Renal pelvis (tissue), 4 donors: ENCODE data around the gene BSCL2. TPM values are rescaled to one million over a fixed set of nuclear protein-coding genes. Genes with fewer than 3 reads are reported as not detected.
"Not testable (repeated sequence)": the region's sequence is repeated elsewhere in the genome, so short reads cannot be mapped to it uniquely, and the experiment has no call there.

Experiments
- DNase-seq: peaks from one replicate; pipeline ENCODE4 v3.0.0-alpha.2; 2013
- polyA plus RNA-seq, 3 donors: library from polyadenylated mRNA; unstranded; fragments of 120-200 nt; gene quantifications; one replicate each; pipeline ENCODE4 v1.2.1, GENCODE V29; 2013; ENCODE audit not compliant: insufficient read length in 3 of 3

The BSCL2 gene
- polyA plus RNA-seq, 3 donors, result 65.7 to 72.7 (median 68.1) TPM

DNA sequence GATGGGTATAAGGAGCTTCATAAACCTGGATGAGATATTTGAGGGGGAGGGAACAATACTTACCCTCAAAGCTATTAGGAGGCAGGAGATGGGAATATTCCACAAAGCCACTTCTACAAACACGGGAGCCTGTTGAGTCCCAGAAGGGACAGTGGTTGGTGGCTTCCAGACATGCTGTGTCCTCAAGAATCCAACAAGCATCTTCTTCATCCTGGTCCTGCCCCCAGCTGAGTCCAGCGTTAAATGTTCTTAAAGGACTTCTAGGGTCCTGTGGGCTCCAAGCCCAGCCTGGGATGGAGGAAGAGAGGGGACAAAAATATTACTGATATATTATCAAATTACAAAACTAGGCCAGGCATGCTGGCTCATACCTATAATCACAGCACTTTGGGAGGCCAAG is 39.8 kb downstream of the BSCL2 start:
- DNase-seq, result no peak

DNA sequence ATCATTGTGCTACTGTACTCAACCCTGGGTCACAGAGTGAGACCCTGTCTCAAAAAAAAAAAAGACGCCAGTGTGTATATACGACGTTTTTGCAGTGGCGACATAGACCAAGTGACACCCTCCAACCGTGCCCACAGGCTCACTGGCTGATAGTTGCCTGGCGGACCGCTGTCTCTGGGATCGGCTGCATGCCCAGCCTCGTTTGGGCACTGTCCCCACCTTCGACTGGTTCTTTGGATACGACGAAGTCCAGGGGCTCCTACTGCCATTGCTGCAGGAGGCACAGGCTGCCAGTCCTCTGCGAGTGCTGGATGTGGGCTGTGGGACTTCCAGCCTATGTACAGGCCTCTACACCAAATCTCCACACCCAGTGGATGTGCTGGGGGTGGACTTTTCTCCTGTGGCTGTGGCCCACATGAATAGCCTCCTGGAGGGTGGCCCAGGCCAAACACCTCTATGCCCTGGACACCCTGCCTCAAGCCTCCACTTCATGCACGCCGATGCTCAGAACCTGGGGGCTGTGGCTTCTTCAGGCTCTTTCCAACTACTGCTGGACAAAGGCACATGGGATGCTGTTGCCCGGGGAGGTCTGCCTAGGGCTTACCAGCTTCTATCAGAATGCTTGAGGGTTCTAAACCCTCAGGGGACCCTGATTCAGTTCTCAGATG is 40.8 kb downstream of the BSCL2 start:
- DNase-seq, result no peak

DNA sequence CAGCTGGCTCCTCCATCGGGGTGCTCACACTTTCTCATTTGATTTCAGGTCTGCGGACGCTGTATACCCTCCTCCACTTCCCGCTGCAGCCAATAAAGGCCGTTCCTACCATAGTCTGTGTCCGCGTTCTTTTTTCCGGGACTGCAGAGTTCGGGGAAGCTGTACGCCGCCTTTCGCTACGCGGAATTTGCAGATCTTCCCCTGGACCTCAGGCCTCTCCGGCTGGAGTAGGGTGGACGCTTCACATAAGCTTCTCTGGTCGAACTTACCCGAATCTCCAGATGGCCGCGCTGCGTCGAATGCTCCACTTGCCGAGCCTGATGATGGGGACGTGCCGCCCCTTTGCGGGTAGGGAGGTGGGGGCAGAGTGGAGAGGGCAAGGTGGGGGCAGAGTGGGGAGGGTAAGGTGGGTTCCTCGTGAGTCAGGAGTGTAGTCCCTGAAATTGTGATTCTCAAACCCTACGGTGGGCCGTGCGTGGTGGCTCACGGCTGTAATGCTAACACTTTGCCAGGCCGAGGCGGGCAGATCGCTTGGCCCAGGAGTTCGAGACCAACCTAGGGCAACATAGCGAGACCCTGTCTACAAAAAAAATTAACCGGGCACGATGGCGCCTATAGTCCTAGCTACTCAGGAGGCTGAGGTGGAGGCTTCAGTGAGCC is 41.5 kb downstream of the BSCL2 start:
- peak; percentile 70 for DNase-seq

DNA sequence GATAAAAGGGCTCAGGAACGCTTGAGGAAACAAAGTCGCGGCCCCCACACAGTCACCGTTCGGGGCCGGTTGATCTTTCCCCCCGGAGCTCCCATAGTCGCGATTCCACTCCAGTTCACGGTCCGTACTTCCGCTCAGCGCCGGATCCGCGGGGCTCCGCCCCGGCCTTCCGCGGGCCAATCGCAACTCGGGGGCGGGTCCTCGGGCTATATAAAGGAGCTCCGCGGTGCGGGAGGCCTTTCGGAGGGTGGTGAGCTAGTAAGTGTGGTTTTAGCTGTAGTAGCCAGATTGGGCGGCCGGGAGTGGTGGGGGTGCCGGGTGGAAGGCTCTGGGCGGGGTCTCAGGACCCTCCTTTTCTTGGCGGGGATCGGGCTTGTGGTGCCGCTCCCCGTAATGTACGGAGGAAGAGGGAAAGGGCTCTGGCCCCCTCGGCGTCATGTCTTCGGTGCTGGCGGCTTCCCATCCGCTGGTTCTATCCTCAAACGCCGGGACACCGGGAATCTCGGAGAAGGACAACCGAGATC is 42.1 kb downstream of the BSCL2 start, which contains the start of the genes C11orf98 and CSKMT:
Gene C11orf98, minus strand, starts transcription at position 136 of the 524 bp plus-strand sequence. Its CDS starts 41 bp downstream, at position 95.
Gene CSKMT, plus strand, starts transcription at position 238 of the 524 bp plus-strand sequence. CDS start 568 bp downstream, outside the sequence.
- peak; percentile 96 for DNase-seq

DNA sequence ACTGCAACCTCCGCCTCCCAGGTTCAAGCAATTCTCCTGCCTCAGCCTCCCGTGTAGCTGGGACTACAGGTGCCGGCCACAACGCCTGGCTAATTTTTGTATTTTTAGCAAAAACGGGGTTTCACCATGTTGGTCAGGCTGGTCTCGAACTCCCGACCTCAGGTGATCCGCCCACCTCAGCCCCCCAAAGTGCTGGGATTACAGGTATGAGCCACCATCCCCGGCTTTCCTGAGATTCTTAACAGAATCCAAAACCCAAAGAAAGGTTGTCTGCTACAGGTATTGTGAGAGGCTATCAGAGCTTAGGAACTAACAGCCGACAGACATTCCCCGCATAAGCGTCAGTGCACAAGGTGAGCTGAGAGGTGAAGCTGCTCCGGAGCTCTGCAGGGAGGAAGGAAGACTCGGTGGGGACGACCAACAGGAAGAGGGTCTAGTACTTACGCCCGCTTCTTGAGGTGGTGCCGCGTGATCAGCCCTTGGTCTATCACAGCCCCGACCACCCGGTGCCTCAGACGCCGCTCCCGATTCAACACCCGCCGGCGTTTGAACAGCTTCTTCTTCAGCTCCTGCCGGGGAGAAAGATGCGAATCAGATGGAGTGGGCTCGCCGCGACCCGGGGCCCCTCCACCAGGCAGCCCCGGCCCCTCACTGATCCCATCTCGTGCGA is 42.7 kb downstream of the BSCL2 start:
- DNase-seq, result peak; percentile 73

DNA sequence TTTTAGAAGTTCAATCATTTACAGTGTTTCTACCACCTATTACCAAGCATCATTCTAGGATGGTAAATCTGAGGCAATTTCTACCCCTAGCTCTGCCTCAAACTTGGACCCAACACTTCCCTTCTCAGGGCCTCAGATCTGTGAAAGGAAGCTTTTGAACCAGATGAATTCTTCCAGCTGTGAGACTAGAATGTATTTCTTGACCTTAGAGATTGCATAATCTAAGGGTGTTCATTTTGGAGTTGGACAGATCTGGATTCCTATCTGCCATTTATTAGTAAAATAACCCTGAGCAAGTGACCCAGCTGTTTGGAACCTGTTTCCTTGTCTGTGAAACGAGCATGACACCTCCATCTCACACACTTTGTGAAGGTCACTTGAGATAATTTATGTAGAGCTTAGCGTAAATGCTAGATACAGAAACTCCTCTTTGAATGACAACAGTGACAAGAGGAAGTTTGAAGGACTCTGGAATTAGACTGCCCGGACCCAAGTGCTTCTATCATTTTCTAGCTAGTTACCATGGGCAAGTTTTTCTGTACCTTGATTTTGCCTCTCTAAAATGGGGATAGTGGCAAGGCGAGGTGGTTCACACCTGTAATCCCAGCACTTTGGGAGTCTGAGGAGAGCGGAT is 50.3 kb downstream of the BSCL2 start:
- no peak for DNase-seq

DNA sequence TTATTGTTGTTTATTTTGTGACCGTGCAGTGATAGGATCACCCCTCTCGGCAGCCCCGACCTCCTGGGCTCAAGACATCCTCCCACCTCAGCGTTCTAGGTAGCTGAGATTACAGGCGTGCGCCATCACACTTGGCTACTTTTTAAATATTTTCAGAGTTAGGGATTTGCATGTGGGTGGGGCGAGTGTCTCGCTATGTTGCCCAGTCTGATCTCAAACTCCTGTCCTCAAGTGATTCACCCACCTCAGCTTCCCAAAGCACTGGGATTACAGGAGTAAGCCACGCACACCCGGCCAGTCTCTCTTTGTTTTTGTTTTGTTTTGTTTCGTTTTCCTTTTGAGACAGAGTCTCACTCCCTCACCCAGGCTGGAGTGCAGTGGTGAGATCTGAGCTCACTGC is 52.9 kb downstream of the BSCL2 start:
- DNase-seq, result no peak

DNA sequence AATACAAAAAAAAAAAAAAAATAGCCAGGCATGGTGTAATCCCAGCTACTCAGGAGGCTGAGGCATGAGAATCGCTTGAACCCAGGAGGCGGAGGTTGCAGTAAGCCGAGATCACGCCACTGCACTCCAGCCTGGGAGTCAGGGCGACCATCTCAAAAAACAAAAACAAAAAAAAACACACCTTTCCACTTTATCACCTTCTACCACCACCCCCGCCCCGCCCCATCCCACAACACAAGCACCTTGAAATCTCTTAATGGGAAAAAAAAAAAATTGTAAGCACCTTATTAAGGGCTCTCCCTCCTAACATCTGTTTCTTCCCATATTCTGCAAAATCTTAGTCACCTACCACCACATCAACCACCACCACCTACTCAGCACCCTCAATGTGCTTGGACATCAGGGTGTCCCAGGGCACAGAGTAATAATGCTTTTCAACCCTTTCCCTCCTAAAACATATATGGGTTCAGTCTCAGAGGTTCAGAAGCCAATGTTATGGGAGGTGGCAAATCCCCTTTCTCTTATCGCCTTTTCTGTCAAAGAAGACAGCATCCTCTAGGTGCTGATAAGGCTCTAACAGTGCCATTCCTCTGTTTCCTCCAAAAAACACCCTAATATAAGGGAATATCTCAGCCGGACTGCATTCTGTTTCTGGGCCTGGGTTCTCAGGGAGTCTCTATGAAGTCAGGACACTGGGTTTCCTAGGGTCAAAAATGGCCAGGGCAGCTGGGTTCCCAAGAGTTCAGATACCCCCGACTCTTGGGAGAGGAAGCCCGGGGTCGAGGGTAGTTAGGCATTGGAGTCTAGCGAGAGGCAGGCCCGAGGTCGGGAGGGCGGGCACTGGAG is 54.8 kb downstream of the BSCL2 start:
- no peak for DNase-seq

DNA sequence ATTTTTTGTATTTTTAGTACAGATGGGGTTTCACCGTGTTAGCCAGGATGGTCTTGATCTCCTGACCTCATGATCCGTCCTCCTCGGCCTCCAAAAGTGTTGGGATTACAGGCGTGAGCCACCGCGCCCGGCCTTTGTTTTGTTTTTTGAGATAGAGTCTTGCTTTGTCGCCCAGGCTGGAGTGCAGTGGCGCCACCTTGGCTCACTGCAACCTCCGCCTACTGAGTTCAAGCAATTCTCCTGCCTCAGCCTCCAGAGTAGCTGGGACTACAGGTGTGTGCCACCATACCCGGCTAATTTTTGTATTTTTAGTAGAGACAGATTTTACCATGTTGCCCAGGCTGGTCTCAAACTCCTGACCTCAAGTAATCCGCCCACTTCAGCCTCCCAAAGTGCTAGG is 56.9 kb downstream of the BSCL2 start:
- not testable (repeated sequence) for DNase-seq

DNA sequence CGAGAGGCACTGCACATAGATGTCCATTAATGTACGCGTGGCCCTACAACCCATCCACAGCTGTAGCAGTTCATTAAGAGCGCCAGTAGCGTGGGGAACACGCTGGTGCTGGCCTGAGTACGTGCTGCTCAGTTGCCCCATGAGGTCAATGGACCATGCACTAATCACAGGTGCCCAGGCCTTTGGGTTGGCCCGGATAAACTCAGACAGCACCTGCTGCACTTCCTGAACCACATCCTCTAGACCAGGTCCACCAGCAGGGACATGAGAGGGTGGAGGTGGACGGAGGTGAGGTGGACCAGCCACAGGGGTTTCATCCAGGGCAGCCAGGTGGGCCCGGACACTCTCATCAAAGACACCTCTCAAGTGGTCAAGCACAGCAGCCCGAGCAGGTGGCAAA is 57.7 kb downstream of the BSCL2 start:
- DNase-seq, result no peak

DNA sequence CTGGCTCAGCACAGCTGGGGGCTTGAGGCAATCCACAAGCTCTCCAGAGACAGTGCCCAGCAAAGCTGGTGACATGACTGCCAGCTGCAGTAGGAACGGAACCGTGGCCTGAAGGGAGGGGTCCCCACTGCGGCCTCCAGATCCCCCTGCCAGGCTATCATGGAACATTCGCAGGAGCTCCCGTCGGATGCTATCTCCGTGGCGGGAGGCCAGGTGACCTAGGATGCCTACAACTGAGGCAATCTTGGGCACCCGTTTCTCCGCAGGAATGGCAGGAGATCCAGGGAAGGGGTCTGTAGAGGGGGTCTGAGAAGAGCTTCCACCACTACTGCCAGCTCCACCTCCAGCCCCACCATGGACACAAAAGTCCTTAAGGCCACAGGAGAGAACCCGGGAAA is 58.3 kb downstream of the BSCL2 start:
- no peak for DNase-seq

DNA sequence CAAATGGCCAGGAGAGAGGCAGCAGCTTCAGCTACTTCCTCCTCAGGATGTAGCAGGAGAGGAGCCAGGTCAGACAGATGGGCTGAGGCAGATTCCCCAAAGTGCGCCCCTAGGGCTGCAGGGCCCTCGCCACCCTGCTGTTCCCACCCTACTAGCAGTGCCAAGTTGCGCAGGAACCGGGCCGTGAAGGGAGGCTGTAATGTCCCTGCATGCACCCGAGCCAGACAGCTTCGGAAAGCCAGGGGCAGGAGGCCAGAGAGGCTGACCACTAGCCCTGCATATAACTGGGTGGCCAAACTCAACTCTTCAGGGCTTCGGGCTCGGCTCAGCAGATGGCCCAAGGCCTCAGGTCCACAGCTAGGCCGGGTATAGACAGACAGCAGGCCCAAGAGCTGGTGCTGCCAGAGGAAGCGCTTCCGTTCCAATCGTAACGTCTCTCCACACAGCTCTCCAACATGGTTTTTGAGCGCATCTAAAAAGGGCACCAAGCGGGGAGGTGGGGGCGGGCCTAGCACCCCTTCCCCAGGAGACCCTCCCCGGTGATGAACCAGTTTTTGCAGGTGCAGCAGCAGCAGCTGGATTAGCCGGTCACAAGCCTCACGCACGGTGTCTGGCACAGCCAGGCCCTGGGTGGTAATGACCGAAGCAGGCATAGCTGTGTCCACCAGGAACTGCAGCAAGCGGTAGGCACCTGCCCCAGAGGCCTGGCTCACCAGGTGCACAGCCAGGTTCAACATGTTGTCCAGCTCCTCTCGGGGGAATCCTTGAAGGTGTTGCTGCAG is 58.8 kb downstream of the BSCL2 start:
- DNase-seq, result no peak

DNA sequence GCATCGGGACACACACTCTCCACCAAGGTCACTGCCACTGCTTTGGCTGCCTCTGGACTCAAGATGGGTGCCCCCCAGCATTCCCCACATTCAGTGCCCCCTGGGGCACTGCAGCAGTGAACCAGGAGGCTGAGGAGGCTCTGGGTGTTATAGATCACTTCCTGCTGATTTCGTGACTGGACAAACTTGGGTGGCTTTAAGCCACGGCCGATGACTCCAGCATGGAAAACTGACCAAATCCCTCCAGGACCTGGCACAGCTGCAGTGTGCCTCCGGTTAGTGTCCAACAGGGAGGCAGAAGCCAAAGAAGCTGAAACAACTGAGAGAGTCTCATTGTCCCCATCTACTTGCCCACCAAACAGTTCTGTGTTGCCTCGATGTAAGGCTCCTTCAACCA is 59.6 kb downstream of the BSCL2 start:
- no peak for DNase-seq

DNA sequence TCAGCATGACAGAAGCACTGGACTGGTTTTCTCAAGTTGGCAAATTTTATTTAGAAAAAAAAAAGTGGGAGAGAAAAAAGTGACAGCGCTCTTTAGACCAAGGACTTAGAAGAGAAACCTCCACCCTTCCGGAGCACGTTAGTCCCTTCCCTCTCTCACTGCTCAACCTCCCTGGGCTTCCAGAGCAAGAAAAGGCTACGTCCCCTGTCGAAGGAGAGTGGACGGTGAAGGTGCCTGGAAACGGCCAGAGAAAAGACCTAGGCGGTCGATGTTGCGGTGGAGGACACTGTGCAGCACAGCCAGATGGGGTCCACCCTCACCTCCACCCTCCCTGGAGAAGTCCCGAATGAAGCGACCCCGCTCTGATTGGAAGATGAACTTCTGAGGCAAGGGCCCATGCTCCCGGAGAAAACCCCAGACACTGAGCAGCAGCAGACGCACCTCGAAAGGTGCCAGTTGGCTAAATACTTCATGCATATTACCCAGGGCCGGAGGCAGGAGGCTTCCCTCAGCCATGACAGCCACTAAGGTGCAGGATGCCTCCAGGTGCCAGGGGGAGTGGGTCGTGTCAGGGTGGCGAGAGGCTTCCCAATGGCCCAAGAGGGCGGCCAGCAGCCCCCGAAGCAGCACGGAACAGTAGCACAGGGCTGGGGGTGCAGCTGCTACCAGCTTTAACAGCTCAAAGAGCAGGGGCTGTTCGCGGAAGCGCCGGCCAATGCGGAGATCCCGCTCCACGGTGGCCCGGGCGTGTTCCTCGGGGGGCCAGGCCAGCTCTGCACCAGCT is 60.2 kb downstream of the BSCL2 start:
- no peak for DNase-seq

DNA sequence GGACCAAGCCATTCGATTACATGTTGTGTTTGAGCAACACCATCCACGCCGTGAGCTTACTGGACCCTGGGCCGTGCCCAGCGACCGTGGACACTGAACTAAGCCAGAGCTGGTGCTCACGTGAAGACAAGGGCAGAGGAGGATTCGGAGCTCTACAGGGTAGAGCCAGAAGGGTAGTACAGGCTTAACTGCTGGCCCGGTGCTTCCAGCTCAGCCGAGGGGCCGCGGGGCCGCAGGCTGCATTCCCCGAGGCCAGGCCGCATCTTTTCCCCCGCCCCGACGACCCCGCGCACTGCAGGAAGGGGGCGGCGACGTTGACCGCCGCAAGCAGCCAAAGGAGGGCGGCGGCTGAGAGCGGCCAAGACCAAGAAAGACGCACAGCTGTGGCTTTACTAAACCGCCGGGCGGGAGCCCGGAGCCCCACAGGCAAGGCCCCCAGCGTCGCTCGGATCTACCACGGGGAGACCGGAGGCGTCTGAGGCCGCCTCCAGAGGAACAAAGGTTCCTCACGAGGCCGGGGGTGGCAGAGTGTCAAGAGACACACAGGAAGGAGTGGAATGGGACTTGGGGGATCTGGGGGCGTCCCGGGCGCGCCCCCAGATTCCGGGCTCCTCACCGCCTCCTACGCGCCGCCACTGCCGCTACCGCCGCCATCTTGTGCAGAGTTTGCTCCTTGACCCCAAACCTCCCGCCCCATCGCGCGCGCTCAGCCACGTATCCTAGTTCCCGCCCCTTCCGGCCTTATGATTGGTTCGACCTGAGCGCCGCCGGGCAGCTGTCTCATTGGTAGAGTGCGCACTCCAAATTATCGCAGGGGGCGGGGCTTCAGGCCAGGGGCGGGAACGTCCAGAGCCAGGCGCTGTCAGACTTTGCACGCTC is 61.0 kb downstream of the BSCL2 start, which contains the start of gene GANAB:
Gene GANAB, minus strand, starts transcription at position 668 of the 879 bp plus-strand sequence. Its CDS starts 14 bp downstream, at position 654.
- peak; percentile 99 for DNase-seq

DNA sequence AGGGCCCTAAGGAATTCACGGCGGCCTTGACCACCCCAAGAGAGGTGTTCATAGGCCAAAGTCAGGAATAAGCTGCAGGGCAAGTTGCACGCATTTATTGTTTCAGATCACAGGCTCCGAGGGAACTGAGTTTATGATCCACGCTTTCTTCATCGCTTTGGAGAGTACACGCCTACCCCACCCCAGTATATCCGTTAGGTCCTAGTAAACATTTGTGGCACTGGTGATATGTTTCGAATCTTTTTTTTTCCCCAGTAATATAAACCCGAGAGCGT is 61.6 kb downstream of the BSCL2 start:
- no peak for DNase-seq

DNA sequence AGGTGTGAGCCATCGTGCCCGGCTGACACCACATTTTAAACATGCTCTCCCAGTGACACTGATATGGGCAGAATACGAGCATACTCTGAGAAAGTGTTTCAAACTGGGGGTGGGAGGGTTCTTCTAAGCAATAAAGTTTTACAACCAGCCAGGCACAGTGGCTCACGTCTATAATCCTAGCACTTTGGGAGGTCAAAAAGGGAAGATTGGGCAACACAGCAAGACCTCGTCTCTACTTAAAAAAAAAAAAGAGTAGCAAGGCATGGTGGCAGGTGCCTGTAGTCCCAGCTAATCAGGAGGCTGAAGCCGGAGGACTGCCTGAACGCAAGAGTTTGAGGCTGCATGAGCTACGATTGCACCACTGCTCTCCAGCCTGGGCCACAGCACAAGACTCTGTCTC is 63.0 kb downstream of the BSCL2 start:
- DNase-seq, result no peak
